PFSK-1 (cell line): ENCODE data around the gene SLC24A3.

ENCODE experiments used
- FOXP2 ChIP-seq: optimal IDR thresholded peaks from 2 replicates; pipeline ENCODE3; 2011; ENCODE audit warnings: borderline replicate concordance, control low read depth, inconsistent platforms; ENCODE audit not compliant: insufficient read depth; ENCODE audit errors: extremely low read length, extremely low read depth
- POLR2AphosphoS5 ChIP-seq: IDR thresholded peaks from 2 replicates; pipeline ENCODE4 v1.6.1; 2012; ENCODE audit warnings: low read depth, mild to moderate bottlenecking, control low read depth, low read length, moderate library complexity
- REST ChIP-seq, 2 experiments: IDR thresholded peaks; 2 replicates each; pipeline versions ENCODE4 v1.6.1 to v1.8.0; 2011 to 2012; ENCODE audit warnings: low read depth in 2 of 2, low read length in 2 of 2, control low read depth in 1 of 2, inconsistent platforms in 1 of 2, mild to moderate bottlenecking in 1 of 2, moderate library complexity in 1 of 2; ENCODE audit not compliant: insufficient read depth in 1 of 2
- SIN3A ChIP-seq: IDR thresholded peaks from 2 replicates; pipeline ENCODE4 v1.6.1; 2012; ENCODE audit warnings: mild to moderate bottlenecking, low read length, moderate library complexity, borderline replicate concordance; ENCODE audit not compliant: insufficient read depth
- TAF1 ChIP-seq: IDR thresholded peaks from 2 replicates; pipeline ENCODE4 v1.6.1; 2012; ENCODE audit warnings: low read length, control low read depth, borderline replicate concordance; ENCODE audit not compliant: insufficient read depth

- no peak for TF ChIP-seq TAF1
- TF ChIP-seq POLR2AphosphoS5: no peak
- TF ChIP-seq REST (IDR thresholded peaks at IDR 0.05; ENCODE audit: insufficient read depth in 1 of 2, low read depth in 2 of 2, low read length in 2 of 2): no peak
- TF ChIP-seq SIN3A: no peak
- TF ChIP-seq FOXP2: no peak
Measured at GRCh38 chr20:19713822-19714578, 501.6 kb downstream of the SLC24A3 start.
